ENCODE results near the gene KCTD12.
"Not testable (repeated sequence)": the region's sequence is repeated elsewhere in the genome, so short reads cannot be mapped to it uniquely, and the experiment has no call there.

KCTD12 gene

DNA sequence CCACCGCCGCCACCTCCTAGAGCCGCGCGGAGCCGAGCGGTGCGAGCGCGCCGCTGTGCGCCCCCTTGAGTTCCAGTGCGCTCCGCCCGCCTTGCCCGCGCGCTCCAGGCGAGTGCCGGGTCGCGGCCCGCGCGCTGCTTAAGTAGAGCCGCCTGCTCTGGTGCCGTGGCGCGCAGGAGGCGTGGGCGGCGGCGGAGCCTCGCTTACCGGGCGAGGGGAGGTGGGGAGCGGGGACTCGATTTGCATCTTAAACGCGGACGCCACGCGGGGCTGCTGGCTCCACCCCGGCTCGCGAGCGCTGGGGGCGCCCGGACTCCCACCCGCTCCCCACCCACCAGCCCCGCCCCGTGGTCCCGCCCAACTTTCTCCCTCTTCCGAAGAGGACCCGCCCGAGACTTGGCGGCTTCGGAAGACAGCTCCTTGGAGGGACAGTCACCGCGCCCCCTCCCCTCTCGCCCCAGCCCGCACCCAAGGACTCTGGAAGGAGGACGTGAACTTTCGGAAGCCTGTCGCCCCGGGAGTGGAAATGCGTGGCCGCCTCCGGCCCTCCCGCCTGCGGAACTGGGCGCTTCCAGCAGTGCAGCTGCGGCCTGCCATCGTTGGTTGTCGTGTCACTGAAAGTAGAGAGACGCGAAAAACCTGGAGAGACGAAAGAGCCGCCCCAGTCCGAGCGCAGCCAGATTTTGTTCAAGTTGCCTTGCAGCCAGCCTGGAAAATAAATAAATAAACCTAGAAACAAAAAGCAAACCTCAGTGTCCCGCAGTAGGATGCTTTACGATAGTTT is at the start of gene KCTD12:
TSS of gene KCTD12 (minus strand) at position 114 of the 784 bp plus-strand sequence. CDS start 257 bp downstream, outside the sequence.
- DNase-seq (ENCODE audit: low read depth, low spot score), result peak; percentile 89

DNA sequence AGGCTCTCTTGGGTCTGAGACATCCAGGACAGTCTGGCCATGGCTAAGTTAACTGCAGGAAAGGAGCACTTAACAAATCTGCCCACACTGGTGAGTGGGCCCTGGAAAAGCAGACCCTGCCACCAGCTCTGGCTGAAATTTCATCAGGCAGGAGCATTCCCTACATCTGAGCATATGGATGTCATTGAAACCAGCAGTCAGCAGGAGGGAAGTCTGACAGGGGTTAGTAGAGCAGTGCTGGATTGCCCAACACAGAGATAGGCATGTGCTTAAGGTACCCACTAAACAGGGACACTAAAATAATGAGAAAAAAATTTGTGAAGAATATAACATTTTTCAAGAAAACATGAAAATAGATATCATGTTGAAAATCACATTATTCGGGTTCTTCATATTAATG is 48.5 kb upstream of the KCTD12 start:
- DNase-seq (ENCODE audit: low read depth, low spot score), result no peak

DNA sequence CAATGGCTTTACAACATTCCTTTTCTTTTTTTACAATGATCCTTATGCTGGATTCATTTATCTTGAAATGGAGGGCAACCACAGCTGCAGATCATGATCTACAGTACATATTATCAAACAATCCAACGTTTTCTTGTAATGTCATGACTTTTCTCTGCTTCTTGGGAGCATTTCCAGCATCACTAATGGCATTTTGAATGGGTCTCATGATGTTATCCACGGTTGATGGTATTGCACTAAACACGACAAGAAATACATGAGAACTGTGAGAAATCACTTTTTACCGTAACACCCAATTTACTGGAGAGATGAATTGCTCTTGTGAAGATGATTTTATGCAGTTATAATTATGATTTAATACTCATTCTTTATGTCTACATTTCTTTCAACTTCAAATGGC is 45.9 kb upstream of the KCTD12 start:
- DNase-seq (ENCODE audit: low read depth, low spot score), result no peak

GRCh38 chr13:76929851-76930374 is 43.7 kb upstream of the KCTD12 start:
- no peak for DNase-seq (ENCODE audit: low read depth, low spot score)

GRCh38 chr13:76929320-76929719 is 43.1 kb upstream of the KCTD12 start:
- DNase-seq (ENCODE audit: low read depth, low spot score), result no peak

DNA sequence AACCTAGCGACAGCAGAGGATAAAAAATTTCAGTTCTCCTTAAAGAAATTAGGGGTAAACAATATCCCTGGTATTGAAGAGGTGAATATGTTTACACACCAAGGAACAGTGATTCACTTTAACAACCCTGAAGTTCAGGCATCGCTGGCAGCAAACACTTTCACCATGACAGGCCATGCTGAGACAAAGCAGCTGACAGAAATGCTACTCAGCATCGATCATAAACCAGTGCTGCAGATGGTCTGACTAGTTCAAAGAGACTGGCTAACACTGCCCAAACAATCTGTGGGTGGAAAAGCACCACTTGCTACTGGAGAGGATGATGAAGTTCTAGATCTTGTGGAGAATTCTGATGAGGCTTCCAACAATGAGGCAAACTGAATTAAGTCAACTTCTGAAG is 42.3 kb upstream of the KCTD12 start:
- DNase-seq (ENCODE audit: low read depth, low spot score), result no peak

- no peak for DNase-seq (ENCODE audit: low read depth, low spot score)
Measured at GRCh38 chr13:76927955-76928354, 41.8 kb upstream of the KCTD12 start.

- DNase-seq (ENCODE audit: low read depth, low spot score), result no peak
Measured at GRCh38 chr13:76925115-76925514, 38.9 kb upstream of the KCTD12 start.

GRCh38 chr13:76921516-76921915 is 35.3 kb upstream of the KCTD12 start:
- DNase-seq (ENCODE audit: low read depth, low spot score), result no peak

GRCh38 chr13:76917755-76918481 is 31.7 kb upstream of the KCTD12 start:
- not testable (repeated sequence) for DNase-seq (ENCODE audit: low read depth, low spot score)

DNA sequence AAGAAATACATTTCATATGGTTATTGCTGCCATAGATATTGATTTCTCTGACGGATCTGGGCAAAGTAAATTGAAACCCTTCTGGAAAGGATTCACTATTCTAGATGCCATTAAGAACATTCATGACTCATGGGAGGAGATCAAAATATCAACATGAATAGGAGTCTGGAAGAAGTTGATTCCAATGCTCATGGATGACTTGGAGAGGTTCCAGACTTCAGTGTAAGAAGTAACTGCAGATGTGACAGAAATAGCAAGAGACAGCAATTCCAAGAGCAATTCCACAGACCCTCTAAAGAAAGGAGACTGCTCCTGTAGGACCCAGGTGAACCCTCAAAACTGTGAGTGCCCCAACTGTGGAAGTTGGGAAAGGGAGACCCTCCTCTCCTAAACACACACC is 30.9 kb upstream of the KCTD12 start:
- no peak for DNase-seq (ENCODE audit: low read depth, low spot score)

- DNase-seq (ENCODE audit: low read depth, low spot score), result no peak
Measured at GRCh38 chr13:76913898-76914297, 27.7 kb upstream of the KCTD12 start.

- no peak for DNase-seq (ENCODE audit: low read depth, low spot score)
Measured at GRCh38 chr13:76912476-76912875, 26.3 kb upstream of the KCTD12 start.

GRCh38 chr13:76904507-76904906 is 18.3 kb upstream of the KCTD12 start:
- no peak for DNase-seq (ENCODE audit: low read depth, low spot score)

DNA sequence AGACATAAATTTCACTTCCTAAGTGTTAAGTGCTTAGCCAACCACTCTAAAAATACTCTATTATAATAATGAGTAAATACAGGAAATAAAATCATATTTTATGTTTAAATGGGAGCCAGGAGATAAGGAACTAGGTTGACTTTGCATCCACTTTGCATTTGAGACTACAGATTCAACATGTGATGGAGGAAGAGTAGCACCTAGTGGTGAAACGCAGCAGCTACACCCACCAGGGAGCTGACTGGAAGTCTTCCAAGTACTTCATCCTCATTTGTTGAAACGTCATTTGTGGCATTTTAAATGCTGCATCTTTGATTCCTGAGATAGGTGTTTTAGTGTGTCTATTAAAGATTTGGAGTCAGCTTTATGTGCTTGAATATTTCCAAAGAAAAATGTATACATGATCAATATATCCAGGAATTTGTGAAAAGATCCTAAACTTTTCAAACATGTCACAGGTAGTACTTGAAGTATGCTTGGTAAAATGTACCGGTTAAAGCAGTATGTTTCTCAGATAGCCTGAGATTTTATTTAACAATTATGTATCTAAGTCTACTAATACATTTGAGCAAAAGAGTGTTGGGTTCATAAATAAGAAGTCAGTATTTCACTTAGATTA is 17.4 kb upstream of the KCTD12 start:
- peak; percentile 80 for DNase-seq (ENCODE audit: low read depth, low spot score)

DNA sequence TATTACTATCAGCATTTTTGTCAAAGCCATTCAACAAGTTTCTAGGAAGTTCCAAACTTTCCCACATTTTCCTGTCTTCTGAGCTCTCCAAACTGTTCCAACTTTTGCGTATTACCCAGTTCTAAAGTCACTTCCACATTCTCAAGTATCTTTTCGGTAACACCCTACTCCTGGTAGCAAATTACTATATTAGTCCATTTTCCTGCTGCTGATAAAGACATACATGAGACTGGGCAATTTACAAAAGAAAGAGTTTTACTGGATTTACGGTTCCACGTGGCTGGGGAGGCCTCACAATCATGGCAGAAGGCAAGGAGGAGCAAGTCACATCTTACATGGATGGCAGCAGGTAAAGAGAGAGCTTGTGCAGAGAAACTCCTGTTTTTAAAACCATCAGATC is 12.9 kb upstream of the KCTD12 start:
- DNase-seq (ENCODE audit: low read depth, low spot score), result not testable (repeated sequence)

DNA sequence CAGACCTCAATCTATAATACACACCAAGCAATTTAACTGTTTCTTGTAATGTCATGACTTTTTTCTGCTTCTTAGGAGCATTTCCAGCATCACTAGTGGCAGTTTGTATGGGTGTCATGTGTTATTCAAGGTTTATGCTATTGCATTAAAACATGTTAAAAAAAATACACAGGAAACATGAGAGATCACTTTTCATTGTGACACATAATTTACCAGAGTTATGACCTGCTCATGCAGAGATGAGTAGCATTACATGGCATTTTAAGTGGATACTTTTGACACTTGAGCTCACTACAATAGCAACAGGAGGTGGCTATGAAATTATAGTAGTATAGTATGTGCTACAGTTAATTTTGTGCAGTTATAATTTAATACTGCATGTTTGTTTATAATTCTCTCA is 11.0 kb upstream of the KCTD12 start:
- not testable (repeated sequence) for DNase-seq (ENCODE audit: low read depth, low spot score)

- no peak for DNase-seq (ENCODE audit: low read depth, low spot score)
Measured at GRCh38 chr13:76894401-76895110, 8.4 kb upstream of the KCTD12 start.

GRCh38 chr13:76892488-76892887 is 6.3 kb upstream of the KCTD12 start:
- no peak for DNase-seq (ENCODE audit: low read depth, low spot score)

- DNase-seq (ENCODE audit: low read depth, low spot score), result no peak
Measured at GRCh38 chr13:76890021-76890420, 3.8 kb upstream of the KCTD12 start.

DNA sequence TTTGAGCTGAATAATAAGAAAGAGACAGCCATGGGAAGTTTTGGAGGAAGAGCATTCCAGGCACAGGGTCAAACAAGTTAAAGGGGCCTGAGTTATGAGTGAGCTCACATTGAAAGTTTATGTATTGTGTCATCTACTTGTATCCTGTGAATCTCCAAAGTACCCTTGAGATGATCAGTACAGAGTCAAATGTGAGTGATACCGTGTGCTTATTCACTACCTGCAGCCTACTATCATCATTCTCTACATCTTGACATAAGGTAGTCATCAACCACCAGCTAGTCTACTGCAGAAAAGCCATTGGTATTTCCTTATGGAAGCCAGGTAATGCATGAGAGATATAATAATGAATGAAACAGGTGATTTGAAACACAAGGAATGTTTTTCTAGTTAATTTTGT is 3.0 kb upstream of the KCTD12 start:
- no peak for DNase-seq (ENCODE audit: low read depth, low spot score)

DNA sequence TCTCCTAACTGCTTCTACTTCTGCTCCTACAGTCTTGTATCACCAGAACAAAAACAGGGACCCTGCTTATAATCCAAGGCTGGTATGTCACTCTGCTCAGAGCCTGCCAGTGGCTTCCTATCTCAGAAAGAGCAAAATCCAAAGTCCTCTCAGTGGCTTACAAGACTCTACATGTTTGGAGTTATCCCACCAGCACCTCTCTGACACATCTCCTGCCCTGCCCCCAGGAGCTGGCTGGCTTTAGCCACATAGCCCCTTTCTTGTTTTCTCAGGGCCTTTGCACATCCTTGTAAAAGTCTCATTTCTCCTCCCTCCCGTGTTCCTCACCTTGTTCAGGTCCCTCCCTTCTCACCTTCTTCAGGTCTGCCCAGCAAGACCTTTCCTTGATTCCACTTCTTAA is 2.2 kb upstream of the KCTD12 start:
- DNase-seq (ENCODE audit: low read depth, low spot score), result no peak

All from astrocyte of the hippocampus (primary cell).